Measurements from ENCODE around the gene MAST4. TPM values are rescaled to one million over a fixed set of nuclear protein-coding genes. Genes with fewer than 3 reads are reported as not detected.

Gene MAST4
- total and polyA plus RNA-seq, 2 of the 13 experiments (the other 11 are each of a cell fraction or from before 2014, with no cell fraction given), result 3.4 to 3.7 TPM

- no peak for TF ChIP-seq HNRNPL (IDR thresholded peaks at IDR 0.05; ENCODE audit: low read depth, low read length)
- TF ChIP-seq TAF1 (CRISPR knock-in tag; IDR thresholded peaks at IDR 0.05), result no peak
These were observed 605.8 kb downstream of the MAST4 start (continued) for GRCh38 chr5:67201897-67202549.

- H3K4me2 ChIP-seq (ENCODE audit: low read depth, low read length), result no peak overlapping the region
- H2AFZ ChIP-seq (ENCODE audit: low read length), result no peak overlapping the region
- H3K36me3 ChIP-seq (replicated peaks in 1 of 2; ENCODE audit: control insufficient read depth in 1 of 2, insufficient read depth in 2 of 2, low read length in 2 of 2), result no peaks in the 10 kb centered on the region
- CTCF ChIA-PET (ENCODE audit: low intra/inter-chr PET ratio, low total read pairs), result no interaction called here
- FAIRE-seq, result no peak
- H3K27me3 ChIP-seq (ENCODE audit: control insufficient read depth in 1 of 2, insufficient read depth in 2 of 2, low read length in 2 of 2), result no peaks in the 10 kb centered on the region
- no peak for ATAC-seq
- H4K20me1 ChIP-seq (ENCODE audit: insufficient read depth, low read length), result no peaks in the 10 kb centered on the region
- no peaks in the 10 kb centered on the region for H3K79me2 ChIP-seq (ENCODE audit: insufficient read depth, low read length)
- POLR2A ChIA-PET, result no interaction called here
- no peak for DNase-seq (ENCODE audit: low spot score)
- H3K9ac ChIP-seq (ENCODE audit: insufficient read depth, low read depth, low read length), result no peak overlapping the region
- BruUV-seq (replicated peaks), result no TSS peak
- no peak overlapping the region for H3K4me3 ChIP-seq (replicated peaks in 1 of 3; ENCODE audit: insufficient read depth in 1 of 3, low read depth in 2 of 3, low read length in 3 of 3)
- H3K27ac ChIP-seq (ENCODE audit: extremely low read length, insufficient read depth, low read length), result no peak overlapping the region
- in situ Hi-C loops (cut with HindIII; ENCODE audit: extremely low pct_ligation_motif_present, low pct_unique_long_range_greater_than_20kb) (loop anchor here (10.0 kb wide), 1 partner anchor 218 kb away; no protein-coding TSS in a partner anchor), intact Hi-C loops (cut with micrococcal nuclease; ENCODE audit: unreplicated experiment) (loop anchor here (5.0 kb wide), 1 partner anchor 886 kb away; no protein-coding TSS in a partner anchor)
- 51% methylated on average over 4 of the region's 4 CpGs for WGBS (ENCODE audit: low lambda C conversion rate)
- H3K9me3 ChIP-seq (ENCODE audit: low read length), result no peaks in the 10 kb centered on the region; the same call in 1 of the 2 replicates
- H3K4me1 ChIP-seq (ENCODE audit: insufficient read depth, low read length), result peaks cover 5% of the 10 kb centered on the region; the same call in 1 of the 2 replicates
- TF ChIP-seq ZNF205 (CRISPR knock-in tag; IDR thresholded peaks at IDR 0.05), result no peak
- no peak for TF ChIP-seq ZNF558 (CRISPR knock-in tag; IDR thresholded peaks at IDR 0.05; ENCODE audit: borderline replicate concordance)
- TF ChIP-seq BRCA1 (CRISPR knock-in tag; IDR thresholded peaks at IDR 0.05), result no peak
- TF ChIP-seq ZNF713 (CRISPR knock-in tag; IDR thresholded peaks at IDR 0.05), result no peak
- TF ChIP-seq, protein P1, sequence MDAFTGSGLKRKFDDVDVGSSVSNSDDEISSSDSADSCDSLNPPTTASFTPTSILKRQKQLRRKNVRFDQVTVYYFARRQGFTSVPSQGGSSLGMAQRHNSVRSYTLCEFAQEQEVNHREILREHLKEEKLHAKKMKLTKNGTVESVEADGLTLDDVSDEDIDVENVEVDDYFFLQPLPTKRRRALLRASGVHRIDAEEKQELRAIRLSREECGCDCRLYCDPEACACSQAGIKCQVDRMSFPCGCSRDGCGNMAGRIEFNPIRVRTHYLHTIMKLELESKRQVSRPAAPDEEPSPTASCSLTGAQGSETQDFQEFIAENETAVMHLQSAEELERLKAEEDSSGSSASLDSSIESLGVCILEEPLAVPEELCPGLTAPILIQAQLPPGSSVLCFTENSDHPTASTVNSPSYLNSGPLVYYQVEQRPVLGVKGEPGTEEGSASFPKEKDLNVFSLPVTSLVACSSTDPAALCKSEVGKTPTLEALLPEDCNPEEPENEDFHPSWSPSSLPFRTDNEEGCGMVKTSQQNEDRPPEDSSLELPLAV (CRISPR knock-in tag; conservative IDR thresholded peaks at IDR 0.05; ENCODE audit: low read depth), result no peak
- TF ChIP-seq TBX3 (IDR thresholded peaks at IDR 0.05; ENCODE audit: borderline replicate concordance), result no peak
- no peak for TF ChIP-seq ATF7 (IDR thresholded peaks at IDR 0.05)
- no peak for TF ChIP-seq ATF7 (CRISPR knock-in tag; IDR thresholded peaks at IDR 0.05)
- no peak for TF ChIP-seq HDAC1 (CRISPR knock-in tag; IDR thresholded peaks at IDR 0.05)
- TF ChIP-seq, protein P2, sequence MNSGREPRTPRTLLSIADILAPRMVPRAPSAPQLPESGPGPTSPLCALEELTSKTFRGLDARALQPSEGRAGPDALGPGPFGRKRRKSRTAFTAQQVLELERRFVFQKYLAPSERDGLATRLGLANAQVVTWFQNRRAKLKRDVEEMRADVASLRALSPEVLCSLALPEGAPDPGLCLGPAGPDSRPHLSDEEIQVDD (CRISPR knock-in tag; IDR thresholded peaks at IDR 0.05; ENCODE audit: borderline replicate concordance), result no peak
- TF ChIP-seq ZEB1 (IDR thresholded peaks at IDR 0.05; ENCODE audit: insufficient replicate concordance, low read depth), result no peak
- no peak for TF ChIP-seq NCOA5 (CRISPR knock-in tag; IDR thresholded peaks at IDR 0.05)
- no peak for TF ChIP-seq HNRNPK (IDR thresholded peaks at IDR 0.05; ENCODE audit: low read depth, low read length, poor library complexity, severe bottlenecking)
- TF ChIP-seq ZFP37 (CRISPR knock-in tag; IDR thresholded peaks at IDR 0.05; ENCODE audit: borderline replicate concordance), result no peak
- TF ChIP-seq MLXIP (CRISPR knock-in tag; IDR thresholded peaks at IDR 0.05; ENCODE audit: borderline replicate concordance), result no peak
- no peak for TF ChIP-seq ZNF275 (CRISPR knock-in tag; IDR thresholded peaks at IDR 0.05; ENCODE audit: borderline replicate concordance)
These were observed 606.6 kb downstream of the MAST4 start for GRCh38 chr5:67202828-67203227.

Measured in HepG2 (cell line).